HG03558 (cell line): Measurements from ENCODE around the gene TMEM91.
"Not testable (repeated sequence)": the region's sequence is repeated elsewhere in the genome, so short reads cannot be mapped to it uniquely, and the experiment has no call there.

ENCODE experiments used
- ATAC-seq: cut with Tn5 transposase; IDR thresholded peaks from one replicate; pipeline ENCODE4 v1.9.1; 2021; ENCODE audit warnings: moderate number of reproducible peaks; ENCODE audit not compliant: unreplicated experiment; ENCODE audit errors: extremely low read depth

Gene TMEM91

DNA sequence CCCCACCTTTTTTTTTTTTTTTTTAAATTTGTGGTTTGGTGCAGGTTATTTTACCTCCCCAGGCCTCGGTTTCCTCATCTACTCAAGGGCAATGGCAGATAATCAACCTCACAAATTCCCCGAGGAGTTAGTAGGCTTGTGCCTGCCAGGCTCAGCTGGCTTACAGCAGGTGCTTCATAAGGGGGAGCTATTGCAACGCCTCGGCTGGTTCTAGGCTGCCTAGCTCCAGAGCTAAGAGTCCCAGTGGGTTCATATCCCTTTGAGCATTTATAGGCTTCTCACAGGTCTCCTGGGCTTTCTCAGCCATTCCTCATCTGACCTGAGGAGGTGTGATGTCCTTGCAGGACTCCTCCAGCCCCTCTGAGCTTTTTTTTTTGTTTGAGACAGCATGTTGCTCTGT is 31.9 kb downstream of the TMEM91 start:
- no peak for ATAC-seq

DNA sequence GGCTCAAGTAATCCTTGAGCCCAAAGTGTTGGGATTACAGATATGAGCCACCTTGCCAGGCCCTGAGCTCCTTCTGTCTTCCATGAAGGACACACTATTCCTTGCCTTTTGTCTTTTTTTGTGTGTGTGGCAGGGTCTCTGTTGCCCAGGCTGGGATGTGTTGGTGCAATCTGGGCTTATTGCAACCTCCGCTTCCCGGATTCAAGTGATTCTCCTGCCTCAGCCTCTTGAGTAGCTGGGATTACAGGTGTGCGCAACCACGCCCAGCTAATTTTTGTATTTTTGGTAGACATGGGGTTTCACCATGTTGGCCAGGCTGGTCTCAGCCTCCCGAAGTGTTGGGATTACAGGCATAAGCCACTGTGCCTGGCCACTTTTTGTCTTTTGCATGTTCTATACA is 32.5 kb downstream of the TMEM91 start:
- not testable (repeated sequence) for ATAC-seq

DNA sequence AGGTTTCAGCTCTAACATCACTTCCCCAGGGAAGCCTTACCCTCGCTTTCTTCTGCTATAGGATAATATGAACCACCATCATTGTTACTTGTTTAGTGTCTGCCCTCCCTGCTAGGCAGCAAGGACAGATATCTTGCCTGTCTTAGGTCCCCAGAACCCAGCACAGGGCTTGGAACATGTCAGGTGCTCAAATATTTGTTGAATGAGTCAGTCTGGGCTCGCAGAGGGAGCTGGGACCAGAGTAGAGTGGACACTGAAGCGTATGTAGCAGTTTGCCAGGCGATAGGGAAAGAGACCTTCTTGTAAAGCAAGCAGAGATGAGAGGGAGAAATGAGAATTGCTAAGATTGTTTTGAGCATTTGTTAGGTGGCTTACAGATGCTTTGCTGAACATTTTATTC is 33.0 kb downstream of the TMEM91 start:
- ATAC-seq, result no peak

DNA sequence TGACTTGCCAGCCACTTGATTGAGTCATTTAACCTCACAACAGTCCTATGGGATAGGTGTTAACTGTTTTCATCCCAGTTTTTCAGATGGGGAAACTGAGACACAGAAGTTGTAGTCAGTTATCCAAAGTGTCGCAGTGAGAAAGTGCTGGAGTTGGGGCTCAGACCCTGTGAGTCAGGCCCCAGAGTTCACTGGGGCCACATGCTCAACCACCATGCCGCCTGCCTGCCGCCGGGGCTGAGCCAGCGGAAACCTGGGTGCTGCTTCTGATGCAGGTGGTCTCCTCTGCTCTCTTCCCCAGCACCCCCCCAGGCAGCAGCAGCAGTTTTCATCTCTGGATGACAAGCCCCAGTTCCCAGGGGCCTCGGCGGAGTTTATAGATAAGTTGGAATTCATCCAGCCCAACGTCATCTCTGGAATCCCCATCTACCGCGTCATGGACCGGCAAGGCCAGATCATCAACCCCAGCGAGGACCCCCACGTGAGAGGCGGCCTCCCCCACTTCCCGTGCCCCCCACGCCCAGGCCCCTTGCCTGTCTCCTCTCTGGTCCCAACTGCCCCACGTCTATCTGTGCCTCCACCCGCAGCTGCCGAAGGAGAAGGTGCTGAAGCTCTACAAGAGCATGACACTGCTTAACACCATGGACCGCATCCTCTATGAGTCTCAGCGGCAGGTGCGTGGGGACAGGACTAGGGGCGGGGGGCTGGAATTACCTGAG is 34.2 kb downstream of the TMEM91 start:
- ATAC-seq, result no peak

DNA sequence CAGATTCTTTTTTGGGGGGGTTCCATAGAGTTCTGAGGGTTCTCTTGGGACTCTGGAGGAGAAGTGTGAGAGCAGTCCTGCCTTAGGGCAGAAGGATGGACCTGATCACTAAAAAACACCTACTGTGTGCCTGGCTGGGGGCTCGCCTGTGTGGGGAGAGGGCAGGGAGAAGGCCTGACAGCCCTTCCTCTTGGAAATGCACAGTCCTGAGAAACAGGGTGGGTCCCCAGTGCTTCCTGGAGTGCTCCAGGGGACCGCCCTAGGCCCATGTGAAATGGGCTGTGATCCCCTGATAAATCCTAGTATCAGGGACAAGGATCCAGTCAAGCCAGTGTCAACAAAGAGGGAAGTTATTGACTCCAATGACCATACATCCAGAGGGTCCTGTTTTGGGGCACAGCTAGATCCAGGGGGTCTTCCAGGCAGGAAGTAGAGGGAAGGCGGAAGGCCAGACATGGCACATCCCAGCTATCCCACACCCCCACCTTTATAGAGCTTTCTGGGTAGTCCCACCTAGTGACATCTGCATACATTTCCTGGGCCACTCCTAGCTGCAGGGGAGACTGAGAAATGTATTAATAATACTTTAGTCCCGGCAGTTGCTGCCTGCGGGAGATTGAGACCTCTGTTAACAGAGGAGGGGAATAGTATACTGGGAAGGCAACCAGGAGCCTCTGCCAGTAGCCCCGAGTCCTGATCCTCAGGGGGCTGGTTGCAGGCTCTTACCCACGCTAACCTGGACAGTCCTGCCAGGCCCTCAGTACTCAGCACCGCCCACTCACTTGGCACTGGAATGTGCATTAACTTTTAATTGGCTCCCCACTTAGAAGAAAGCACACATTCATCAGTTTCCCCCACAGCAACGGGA is 35.0 kb downstream of the TMEM91 start:
- no peak for ATAC-seq

DNA sequence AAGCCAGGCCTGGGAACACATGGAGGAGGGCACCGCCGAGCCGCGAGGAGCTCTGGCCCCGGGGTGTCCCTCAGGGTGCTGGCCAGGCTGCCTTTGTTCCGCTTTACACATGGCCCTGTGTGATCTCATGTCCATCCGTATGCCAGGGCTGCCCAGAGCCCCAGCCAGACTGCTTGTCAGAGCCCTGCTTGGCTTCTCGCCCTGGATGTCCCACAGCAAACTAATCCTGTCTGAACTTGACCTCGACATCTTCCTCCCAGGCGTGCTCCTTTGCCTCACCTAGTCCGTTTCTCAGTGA is 35.6 kb downstream of the TMEM91 start:
- no peak for ATAC-seq

DNA sequence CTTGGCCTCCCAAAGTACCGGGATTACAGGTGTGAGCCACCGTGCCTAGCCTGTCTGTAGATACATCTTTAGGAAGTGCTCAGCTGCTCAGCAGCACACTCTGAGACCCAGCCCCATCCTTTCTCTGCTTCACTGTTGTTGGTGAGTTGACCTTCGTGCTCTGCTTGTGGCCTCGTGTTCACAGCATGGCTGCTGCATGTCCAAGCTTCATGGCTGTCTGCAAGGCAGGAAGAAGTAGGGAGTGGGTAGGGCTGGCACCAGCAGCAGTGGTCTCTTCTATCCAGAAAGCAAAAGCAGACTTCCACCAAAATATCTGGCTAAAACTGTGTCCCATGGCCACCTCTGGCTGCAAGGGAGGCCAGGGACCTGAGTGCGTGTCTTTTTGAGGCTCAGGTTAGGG is 36.6 kb downstream of the TMEM91 start:
- no peak for ATAC-seq

DNA sequence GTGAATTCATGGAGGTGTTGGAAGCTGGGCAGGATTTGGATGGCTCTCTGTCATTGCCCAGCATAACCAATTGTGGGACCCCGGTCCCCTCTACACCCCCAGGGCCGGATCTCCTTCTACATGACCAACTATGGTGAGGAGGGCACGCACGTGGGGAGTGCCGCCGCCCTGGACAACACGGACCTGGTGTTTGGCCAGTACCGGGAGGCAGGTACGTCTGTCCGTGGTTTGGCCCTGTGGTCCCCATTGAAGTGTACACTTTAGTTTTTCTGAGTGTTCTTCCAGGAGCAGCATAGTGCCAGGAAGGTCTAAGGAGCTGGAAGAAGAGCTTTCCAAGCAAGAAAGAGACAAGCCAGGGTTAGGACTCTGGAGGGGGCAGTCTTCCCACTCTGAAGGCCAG is 37.6 kb downstream of the TMEM91 start:
- ATAC-seq, result no peak

DNA sequence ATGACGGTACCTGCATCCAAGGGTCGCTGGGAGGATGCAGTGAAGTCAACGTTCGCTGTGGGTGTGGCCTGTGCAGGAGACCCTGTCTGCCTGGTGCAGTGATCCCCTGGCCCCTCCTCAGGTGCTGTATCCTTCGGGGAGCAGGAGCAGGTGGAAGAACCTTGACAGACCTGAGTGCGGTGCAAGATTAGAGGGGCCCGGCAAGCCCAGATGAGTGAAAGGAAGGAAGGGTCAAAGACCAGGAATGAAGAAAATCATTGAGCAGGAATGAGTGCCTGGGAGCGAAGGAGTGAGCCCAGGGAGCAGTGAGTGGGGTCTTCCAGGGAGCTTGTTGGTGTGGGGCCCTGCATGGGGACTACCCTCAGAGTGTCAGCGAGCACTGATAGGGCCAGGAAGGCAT is 38.1 kb downstream of the TMEM91 start:
- no peak for ATAC-seq

DNA sequence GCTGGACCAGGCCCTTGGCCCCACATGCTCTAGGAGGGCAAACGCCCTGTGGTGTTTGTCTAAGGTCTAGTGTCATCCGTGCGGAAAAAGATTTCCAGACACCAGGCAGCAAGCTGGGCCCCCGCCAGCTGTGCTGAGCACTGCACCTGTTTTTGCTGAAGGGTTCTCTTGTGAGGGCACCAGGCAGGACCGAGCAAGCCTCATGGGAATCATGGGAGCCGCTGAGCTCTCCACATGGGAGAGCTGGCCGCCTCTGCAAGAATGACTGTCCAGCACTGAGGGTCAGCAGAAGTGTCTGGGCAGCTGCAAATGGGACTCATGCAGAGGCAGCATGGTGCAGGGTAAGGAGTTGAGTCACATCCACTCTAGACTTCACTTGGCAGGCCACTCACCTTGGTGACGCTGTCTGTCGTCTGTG is 38.8 kb downstream of the TMEM91 start:
- no peak for ATAC-seq

DNA sequence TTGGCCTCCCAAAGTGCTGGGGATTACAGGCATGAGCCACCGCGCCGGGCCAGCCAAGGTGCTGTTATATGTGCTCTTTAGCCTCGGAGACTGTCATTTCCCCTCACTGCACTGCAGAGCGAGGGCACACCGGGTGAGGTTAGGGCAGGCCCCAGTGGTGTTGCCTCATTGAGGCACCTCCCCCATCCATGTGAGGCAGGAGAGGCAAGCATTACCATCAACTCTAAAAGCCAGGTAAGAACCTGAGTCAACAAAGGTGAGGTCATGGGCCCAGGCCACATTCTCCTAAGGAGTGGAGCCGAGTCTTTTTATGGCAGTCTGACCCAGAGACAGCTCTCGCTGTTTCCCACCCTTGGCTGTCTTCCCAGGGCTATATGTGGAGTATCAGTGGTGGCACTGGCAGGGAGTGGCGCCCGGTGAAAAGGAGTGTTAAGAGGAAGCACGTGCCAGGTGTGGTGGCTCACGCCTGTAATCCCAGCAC is 39.9 kb downstream of the TMEM91 start:
- ATAC-seq, result no peak

DNA sequence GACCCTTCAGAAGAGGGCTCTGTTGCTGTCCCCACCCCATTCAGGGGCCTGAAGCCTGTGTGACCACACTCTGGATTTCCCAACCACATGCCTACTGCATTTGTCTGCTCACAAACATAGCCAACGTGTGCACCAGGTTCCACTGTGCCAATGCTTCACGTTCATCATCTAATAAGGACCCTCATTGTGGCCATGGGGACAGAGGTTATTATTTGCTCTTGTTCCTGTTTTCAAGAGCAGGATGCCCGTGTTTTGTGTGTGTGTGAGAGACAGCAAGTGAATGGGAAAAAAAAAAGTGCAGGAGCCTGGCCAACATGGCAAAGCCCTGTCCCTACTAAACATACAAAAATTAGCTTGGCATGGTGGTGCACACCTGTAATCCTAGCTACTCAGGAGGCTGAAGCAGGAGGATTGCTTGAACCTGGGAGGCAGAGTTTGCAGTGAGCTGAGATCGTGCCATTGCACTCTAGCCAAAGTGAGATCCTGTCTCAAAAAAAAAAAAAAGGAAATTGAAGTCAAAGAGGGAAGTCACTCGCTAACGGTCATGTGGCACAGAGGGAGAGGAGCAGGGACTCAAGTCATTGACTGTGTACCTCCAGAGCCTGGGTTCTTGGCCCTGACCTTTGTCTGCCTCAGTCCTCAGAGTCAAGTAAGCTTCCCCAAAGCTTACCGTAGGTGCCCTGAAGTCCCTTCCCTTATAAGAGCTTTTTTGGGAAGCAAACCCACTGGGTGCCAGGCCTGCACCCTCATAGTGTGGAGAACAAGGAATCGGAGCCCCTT is 44.0 kb downstream of the TMEM91 start:
- ATAC-seq, result no peak

DNA sequence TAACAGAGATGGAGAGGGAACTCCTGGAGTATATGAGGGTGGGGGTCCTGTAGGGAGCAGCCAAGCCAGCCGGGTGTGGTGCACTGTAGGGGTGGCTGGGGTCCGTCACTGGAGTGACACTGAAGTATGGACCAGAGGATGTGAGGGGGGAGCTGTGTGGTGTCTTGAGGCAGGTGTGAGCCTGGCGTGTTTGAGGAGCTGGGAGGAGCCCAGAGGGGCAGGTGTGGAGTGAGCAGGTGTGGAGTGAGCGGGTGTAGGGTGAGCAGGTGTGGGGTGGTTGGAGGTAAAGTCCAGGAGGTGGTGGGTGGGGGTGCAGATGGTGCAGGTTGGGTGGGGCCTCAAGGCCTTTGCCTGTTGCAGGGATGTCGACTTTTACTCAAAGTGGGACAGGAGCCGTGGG is 45.0 kb downstream of the TMEM91 start:
- no peak for ATAC-seq

DNA sequence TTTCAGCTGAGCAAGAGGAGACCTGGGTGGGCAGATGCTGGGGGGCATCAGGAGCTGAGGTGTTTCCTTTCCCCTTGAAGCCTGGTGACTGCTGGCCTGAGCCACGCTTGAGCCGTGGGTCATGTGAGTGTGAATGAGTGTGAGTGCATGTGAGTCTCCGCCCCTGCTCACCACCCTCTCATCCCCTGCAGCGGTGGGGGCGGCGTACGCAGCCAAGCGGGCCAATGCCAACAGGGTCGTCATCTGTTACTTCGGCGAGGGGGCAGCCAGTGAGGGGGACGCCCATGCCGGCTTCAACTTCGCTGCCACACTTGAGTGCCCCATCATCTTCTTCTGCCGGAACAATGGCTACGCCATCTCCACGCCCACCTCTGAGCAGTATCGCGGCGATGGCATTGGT is 45.6 kb downstream of the TMEM91 start:
- no peak for ATAC-seq

DNA sequence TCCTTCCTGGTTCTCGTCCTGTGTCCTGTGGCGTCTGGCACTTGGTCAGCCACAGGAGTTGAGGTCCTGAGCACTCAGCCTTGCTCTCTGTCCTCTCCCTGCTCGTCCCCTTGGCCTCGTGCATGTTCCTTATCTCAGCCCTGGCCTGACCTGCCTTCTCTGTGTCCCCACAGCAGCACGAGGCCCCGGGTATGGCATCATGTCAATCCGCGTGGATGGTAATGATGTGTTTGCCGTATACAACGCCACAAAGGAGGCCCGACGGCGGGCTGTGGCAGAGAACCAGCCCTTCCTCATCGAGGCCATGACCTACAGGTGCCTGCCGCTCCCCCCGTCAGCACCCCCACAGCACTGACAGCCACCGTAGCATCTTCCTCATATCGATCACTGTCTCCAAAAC is 46.1 kb downstream of the TMEM91 start:
- no peak for ATAC-seq

DNA sequence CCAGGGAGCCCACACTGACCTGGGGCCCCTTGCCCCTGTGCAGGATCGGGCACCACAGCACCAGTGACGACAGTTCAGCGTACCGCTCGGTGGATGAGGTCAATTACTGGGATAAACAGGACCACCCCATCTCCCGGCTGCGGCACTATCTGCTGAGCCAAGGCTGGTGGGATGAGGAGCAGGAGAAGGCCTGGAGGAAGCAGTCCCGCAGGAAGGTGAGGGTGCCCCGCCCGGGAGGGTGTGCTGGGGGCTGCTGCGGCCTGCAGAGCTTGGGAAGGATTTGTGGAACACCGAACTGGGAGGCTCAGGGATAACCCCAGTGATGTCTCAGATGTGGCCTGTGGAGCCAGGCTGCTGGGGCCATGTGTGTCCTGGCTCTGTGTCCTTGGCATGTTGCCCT is 46.6 kb downstream of the TMEM91 start:
- no peak for ATAC-seq

DNA sequence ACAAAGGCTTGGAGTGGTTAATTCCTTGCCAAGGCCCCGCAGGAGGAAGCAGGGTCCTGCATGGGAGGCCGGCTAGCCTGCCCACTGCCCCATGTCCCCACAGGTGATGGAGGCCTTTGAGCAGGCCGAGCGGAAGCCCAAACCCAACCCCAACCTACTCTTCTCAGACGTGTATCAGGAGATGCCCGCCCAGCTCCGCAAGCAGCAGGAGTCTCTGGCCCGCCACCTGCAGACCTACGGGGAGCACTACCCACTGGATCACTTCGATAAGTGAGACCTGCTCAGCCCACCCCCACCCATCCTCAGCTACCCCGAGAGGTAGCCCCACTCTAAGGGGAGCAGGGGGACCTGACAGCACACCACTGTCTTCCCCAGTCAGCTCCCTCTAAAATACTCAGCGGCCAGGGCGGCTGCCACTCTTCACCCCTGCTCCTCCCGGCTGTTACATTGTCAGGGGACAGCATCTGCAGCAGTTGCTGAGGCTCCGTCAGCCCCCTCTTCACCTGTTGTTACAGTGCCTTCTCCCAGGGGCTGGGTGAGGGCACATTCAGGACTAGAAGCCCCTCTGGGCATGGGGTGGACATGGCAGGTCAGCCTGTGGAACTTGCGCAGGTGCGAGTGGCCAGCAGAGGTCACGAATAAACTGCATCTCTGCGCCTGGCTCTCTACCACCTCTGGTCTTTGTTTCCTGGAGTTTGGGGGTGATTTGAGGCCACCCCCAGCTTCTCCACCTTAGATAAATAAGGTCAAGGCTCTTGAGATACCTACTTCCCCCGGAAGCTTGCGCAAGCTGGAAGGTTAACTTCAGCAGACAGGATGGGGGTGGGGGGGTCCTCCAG is 48.2 kb downstream of the TMEM91 start:
- no peak for ATAC-seq

DNA sequence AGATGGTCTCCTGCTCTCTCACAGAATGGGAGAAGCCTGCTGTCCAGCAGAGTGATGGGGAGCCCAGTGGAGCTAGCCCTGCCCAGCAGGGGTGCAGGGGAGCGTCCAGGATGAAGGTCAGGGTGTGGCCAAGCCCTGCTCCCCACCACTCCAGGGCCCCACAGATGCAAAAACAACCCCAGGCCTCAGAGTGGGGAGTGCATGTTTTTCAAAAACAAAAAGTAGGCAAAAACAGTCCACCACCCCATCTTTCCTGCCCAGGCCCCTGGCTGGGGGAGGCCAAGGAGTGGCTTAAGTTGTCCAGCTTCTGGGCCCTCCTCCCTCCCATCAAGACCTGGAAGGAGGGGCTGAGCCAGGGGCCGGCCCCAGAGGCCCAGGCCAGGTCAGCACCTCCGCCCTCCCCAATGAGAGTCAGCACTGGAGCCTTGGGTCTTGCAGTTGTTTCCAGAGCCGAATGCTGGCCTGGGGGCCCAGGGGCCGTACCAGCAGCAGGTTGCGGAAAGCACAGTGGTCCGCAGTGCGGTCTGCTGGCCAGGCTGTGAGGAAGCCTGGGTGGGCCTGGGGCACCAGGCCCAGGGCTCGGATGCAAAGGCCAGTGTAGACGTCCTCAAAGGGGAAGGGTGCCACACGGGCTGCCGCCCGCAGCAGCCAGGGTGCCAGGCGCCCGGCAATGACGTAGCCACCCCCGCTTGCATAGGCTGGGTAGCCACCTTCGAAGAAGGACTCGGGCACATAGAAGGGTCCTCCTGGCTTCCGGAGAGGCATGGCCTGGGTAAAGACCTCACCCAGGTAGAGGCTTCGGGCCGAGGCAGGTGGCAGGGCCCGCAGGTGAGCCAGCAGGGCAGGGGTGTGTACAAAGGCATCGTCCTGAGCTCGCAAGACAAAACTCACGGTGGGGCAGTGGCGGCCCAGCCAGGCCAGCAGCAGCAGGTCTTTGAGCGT is 49.1 kb downstream of the TMEM91 start:
- ATAC-seq, result no peak
